Mucosa of descending colon (tissue), 3 donors: ENCODE results near the gene MFAP5. TPM values are rescaled to one million over a fixed set of nuclear protein-coding genes. Genes with fewer than 3 reads are reported as not detected.

Experiments
- ATAC-seq: fragments of 200-7000 bp; cut with Tn5 transposase; one replicate; pipeline ENCODE4 v1.9.1; 2020; ENCODE audit warnings: mild to moderate bottlenecking, moderate library complexity
- DNase-seq, 3 donors: peaks; one replicate each; pipeline ENCODE4 v3.0.0-alpha.2; 2020
- H3K36me3 ChIP-seq: fragments of 200-600 bp; one replicate; pipeline ENCODE4 v1.8.0; 2021; ENCODE audit warnings: low read depth, mild to moderate bottlenecking
- H3K4me1 ChIP-seq: fragments of 200-600 bp; one replicate; pipeline ENCODE4 v1.8.0; 2021; ENCODE audit warnings: low read depth, mild to moderate bottlenecking
- H3K4me3 ChIP-seq: fragments of 200-600 bp; one replicate; pipeline ENCODE4 v1.8.0; 2021; ENCODE audit warnings: mild to moderate bottlenecking
- H3K9me3 ChIP-seq: fragments of 200-600 bp; one replicate; pipeline ENCODE4 v1.8.0; 2021; ENCODE audit warnings: mild to moderate bottlenecking
- intact Hi-C, 2 donors: fragments of 100-400 bp; cut with DNase I in 1 of 2; cut with micrococcal nuclease in 1 of 2; formaldehyde crosslinking; loops; one replicate each; pipeline versions ENCODE4 v1.11.0 to v1.11.1; 2022; cut with DNase I, micrococcal nuclease
- total RNA-seq, 3 donors: library from RNA; stranded (reverse); fragmentation: NEBNext Ultra II Directional in 2 of 3; extraction: Animal tissue kit (Norgen Biotek cat#: 25700) in 2 of 3; gene quantifications; one replicate each; pipeline versions ENCODE4 v1.2.1 to v1.2.4, GENCODE V29; 2021 to 2023
- TF ChIP-seq, protein P1 (sequence below): fragments of 200-600 bp; IDR thresholded peaks from one replicate; pipeline ENCODE4 v1.8.0; 2022; ENCODE audit warnings: antibody characterized with exemption, mild to moderate bottlenecking
- donor health status: DM: no; HTN: no; CAD: no; lungs with moderate emphysema.
- donor health status: DM: no; HTN: no; CAD: no.
- donor health status: DM: no; HTN: yes; CAD: no.

The MFAP5 gene
- total RNA-seq, 3 donors from 2014 or later: 10.7 to 43.1 (median 25.0) TPM

- DNase-seq (no peak), ATAC-seq (peak; percentile 29)
- no peaks in the 10 kb centered on the region for H3K9me3 ChIP-seq
- no peak overlapping the region for H3K4me3 ChIP-seq
- TF ChIP-seq, protein P1, sequence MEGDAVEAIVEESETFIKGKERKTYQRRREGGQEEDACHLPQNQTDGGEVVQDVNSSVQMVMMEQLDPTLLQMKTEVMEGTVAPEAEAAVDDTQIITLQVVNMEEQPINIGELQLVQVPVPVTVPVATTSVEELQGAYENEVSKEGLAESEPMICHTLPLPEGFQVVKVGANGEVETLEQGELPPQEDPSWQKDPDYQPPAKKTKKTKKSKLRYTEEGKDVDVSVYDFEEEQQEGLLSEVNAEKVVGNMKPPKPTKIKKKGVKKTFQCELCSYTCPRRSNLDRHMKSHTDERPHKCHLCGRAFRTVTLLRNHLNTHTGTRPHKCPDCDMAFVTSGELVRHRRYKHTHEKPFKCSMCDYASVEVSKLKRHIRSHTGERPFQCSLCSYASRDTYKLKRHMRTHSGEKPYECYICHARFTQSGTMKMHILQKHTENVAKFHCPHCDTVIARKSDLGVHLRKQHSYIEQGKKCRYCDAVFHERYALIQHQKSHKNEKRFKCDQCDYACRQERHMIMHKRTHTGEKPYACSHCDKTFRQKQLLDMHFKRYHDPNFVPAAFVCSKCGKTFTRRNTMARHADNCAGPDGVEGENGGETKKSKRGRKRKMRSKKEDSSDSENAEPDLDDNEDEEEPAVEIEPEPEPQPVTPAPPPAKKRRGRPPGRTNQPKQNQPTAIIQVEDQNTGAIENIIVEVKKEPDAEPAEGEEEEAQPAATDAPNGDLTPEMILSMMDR: no peak
- H3K4me1 ChIP-seq: no peaks in the 10 kb centered on the region
- intact Hi-C loops: no loop called here
- no peaks in the 10 kb centered on the region for H3K36me3 ChIP-seq
Observed at GRCh38 chr12:8648576-8649205, 13.9 kb downstream of the MFAP5 start.

- Histone ChIP-seq H3K9me3 (no peaks in the 10 kb centered on the region), H3K4me3 (no peak overlapping the region), H3K4me1 (no peaks in the 10 kb centered on the region), H3K36me3 (no peaks in the 10 kb centered on the region)
- no peak for DNase-seq
- TF ChIP-seq, protein P1: no peak
- intact Hi-C loops: no loop called here
- no peak for ATAC-seq
Observed at GRCh38 chr12:8647968-8648367, 14.7 kb downstream of the MFAP5 start.

GRCh38 chr12:8644345-8645248, 18.0 kb downstream of the MFAP5 start:
- DNase-seq: peak in 1 of 3 donors; percentile 39
- Histone ChIP-seq H3K4me3 (no peak overlapping the region), H3K9me3 (no peaks in the 10 kb centered on the region), H3K4me1 (no peaks in the 10 kb centered on the region), H3K36me3 (no peaks in the 10 kb centered on the region)
- TF ChIP-seq, protein P1: no peak
- ATAC-seq: peak; percentile 73
- intact Hi-C loops: no loop called here

GRCh38 chr12:8642775-8643174, 19.9 kb downstream of the MFAP5 start:
- Histone ChIP-seq H3K4me1 (no peaks in the 10 kb centered on the region), H3K36me3 (no peaks in the 10 kb centered on the region), H3K4me3 (no peak overlapping the region), H3K9me3 (no peaks in the 10 kb centered on the region)
- intact Hi-C loops: no loop called here
- ATAC-seq: no peak
- DNase-seq: no peak
- TF ChIP-seq, protein P1: no peak

- Histone ChIP-seq H3K36me3 (no peaks in the 10 kb centered on the region), H3K4me1 (no peaks in the 10 kb centered on the region), H3K4me3 (no peak overlapping the region), H3K9me3 (no peaks in the 10 kb centered on the region)
- DNase-seq: no peak
- intact Hi-C loops: no loop called here
- no peak for ATAC-seq
- TF ChIP-seq, protein P1: no peak
Observed at GRCh38 chr12:8639936-8640335, 22.7 kb downstream of the MFAP5 start.
